ENCODE data around the gene ITCH. TPM values are rescaled to one million over a fixed set of nuclear protein-coding genes. Genes with fewer than 3 reads are reported as not detected.
A peak's percentile ranks its signal among the peaks of the same experiment; 100 is the strongest.
"Not testable (repeated sequence)": the region's sequence is repeated elsewhere in the genome, so short reads cannot be mapped to it uniquely, and the experiment has no call there.

ITCH gene
- total and polyA plus RNA-seq, 4 donors, result 9.3 to 68.1 (median 30.4) TPM

- Histone ChIP-seq H3K4me3 (no peak overlapping the region), H3K27me3 (ENCODE audit: control insufficient read depth in 3 of 3, insufficient read depth in 3 of 3, low read length in 2 of 3) (no peaks in the 10 kb centered on the region), H3K9ac (ENCODE audit: insufficient read depth in 1 of 2, low read length in 2 of 2) (no peak overlapping the region), H3K27ac (ENCODE audit: low read depth in 1 of 2, low read length in 1 of 2) (no peak overlapping the region), H3K4me1 (ENCODE audit: control insufficient read depth in 5 of 5, insufficient read depth in 5 of 5, low read length in 5 of 5) (peaks cover 0 to 2% (median 0%) of the 10 kb centered on the region in 5 donors), H3K36me3 (ENCODE audit: control insufficient read depth in 4 of 4, insufficient read depth in 4 of 4, low read length in 4 of 4) (peaks cover 8 to 25% (median 14%) of the 10 kb centered on the region in 4 donors), H3K9me3 (ENCODE audit: control insufficient read depth in 4 of 4, insufficient read depth in 3 of 4, low read length in 3 of 4) (no peaks in the 10 kb centered on the region)
- TF ChIP-seq, protein P1, sequence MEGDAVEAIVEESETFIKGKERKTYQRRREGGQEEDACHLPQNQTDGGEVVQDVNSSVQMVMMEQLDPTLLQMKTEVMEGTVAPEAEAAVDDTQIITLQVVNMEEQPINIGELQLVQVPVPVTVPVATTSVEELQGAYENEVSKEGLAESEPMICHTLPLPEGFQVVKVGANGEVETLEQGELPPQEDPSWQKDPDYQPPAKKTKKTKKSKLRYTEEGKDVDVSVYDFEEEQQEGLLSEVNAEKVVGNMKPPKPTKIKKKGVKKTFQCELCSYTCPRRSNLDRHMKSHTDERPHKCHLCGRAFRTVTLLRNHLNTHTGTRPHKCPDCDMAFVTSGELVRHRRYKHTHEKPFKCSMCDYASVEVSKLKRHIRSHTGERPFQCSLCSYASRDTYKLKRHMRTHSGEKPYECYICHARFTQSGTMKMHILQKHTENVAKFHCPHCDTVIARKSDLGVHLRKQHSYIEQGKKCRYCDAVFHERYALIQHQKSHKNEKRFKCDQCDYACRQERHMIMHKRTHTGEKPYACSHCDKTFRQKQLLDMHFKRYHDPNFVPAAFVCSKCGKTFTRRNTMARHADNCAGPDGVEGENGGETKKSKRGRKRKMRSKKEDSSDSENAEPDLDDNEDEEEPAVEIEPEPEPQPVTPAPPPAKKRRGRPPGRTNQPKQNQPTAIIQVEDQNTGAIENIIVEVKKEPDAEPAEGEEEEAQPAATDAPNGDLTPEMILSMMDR (IDR thresholded peaks at IDR 0.05; ENCODE audit: control extremely low read depth, extremely low read depth), result no peak
- DNase-seq, result no peak
- WGBS, 2 donors, result 93 to 98% methylated on average over 9 of the region's 9 CpGs
- ATAC-seq (ENCODE audit: insufficient read depth, low FRiP score), result no peak
Measured at GRCh38 chr20:34397096-34397495, 34.0 kb downstream of the ITCH start.

GRCh38 chr20:34400776-34401175 lies 37.7 kb downstream of the ITCH start:
- H3K36me3 ChIP-seq (ENCODE audit: control insufficient read depth in 4 of 4, insufficient read depth in 4 of 4, low read length in 4 of 4), result peaks cover 0 to 11% (median 7%) of the 10 kb centered on the region in 4 donors
- not testable (repeated sequence) for ATAC-seq (ENCODE audit: insufficient read depth, low FRiP score); H3K27me3 ChIP-seq (ENCODE audit: control insufficient read depth in 3 of 3, insufficient read depth in 3 of 3, low read length in 2 of 3); H3K27ac ChIP-seq (ENCODE audit: low read depth in 1 of 2, low read length in 1 of 2); H3K4me3 ChIP-seq; DNase-seq; H3K4me1 ChIP-seq (ENCODE audit: control insufficient read depth in 5 of 5, insufficient read depth in 5 of 5, low read length in 5 of 5); H3K9ac ChIP-seq (ENCODE audit: insufficient read depth in 1 of 2, low read length in 2 of 2); H3K9me3 ChIP-seq (ENCODE audit: control insufficient read depth in 4 of 4, insufficient read depth in 3 of 4, low read length in 3 of 4)
- 92 to 97% methylated on average over 6 of the region's 6 CpGs for WGBS, 2 donors

GRCh38 chr20:34401741-34402455 lies 38.8 kb downstream of the ITCH start:
- H3K27me3 ChIP-seq (ENCODE audit: control insufficient read depth in 3 of 3, insufficient read depth in 3 of 3, low read length in 2 of 3), result no peaks in the 10 kb centered on the region
- DNase-seq (no peak), ATAC-seq (ENCODE audit: insufficient read depth, low FRiP score) (no peak)
- H3K9ac ChIP-seq (ENCODE audit: insufficient read depth in 1 of 2, low read length in 2 of 2), result no peak overlapping the region
- peaks cover 0 to 11% (median 6%) of the 10 kb centered on the region in 4 donors for H3K36me3 ChIP-seq (ENCODE audit: control insufficient read depth in 4 of 4, insufficient read depth in 4 of 4, low read length in 4 of 4)
- 84 to 93% methylated on average over 8 of the region's 8 CpGs for WGBS, 2 donors
- TF ChIP-seq, protein P1 (IDR thresholded peaks at IDR 0.05; ENCODE audit: control extremely low read depth, extremely low read depth), result no peak
- H3K4me1 ChIP-seq (ENCODE audit: control insufficient read depth in 5 of 5, insufficient read depth in 5 of 5, low read length in 5 of 5), result peaks cover 0 to 6% (median 0%) of the 10 kb centered on the region in 5 donors
- no peaks in the 10 kb centered on the region for H3K9me3 ChIP-seq (ENCODE audit: control insufficient read depth in 4 of 4, insufficient read depth in 3 of 4, low read length in 3 of 4)
- no peak overlapping the region for H3K4me3 ChIP-seq
- peak overlapping the region in 1 of 2 donors; percentile 20 for H3K27ac ChIP-seq (ENCODE audit: low read depth in 1 of 2, low read length in 1 of 2)

DNA sequence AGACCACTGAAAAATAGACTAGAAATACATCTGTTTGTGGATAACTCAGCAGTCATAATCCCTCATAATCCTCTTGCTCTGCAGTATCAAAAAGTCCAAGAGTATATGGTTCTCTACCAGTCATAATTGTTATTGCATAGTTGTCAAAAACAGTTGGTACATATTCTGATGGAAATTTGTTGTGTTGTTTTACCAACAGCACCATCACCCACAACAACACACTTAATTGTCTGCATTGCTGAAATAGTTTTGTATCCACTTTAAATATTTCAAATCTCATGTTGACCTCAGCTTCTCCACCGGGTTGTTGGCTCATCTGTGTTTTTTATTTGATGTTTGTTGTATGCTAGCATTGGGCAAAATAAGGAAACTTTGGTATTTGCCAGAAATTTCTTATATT lies 39.4 kb downstream of the ITCH start:
- H3K9me3 ChIP-seq (ENCODE audit: control insufficient read depth in 4 of 4, insufficient read depth in 3 of 4, low read length in 3 of 4), result no peaks in the 10 kb centered on the region
- TF ChIP-seq, protein P1 (IDR thresholded peaks at IDR 0.05; ENCODE audit: control extremely low read depth, extremely low read depth), result no peak
- 50 to 70% methylated on average over 1 of the region's 1 CpG for WGBS, 2 donors
- H3K4me3 ChIP-seq, result no peak overlapping the region
- ATAC-seq (ENCODE audit: insufficient read depth, low FRiP score) (no peak), DNase-seq (no peak)
- no peak overlapping the region for H3K27ac ChIP-seq (ENCODE audit: low read depth in 1 of 2, low read length in 1 of 2)
- H3K27me3 ChIP-seq (ENCODE audit: control insufficient read depth in 3 of 3, insufficient read depth in 3 of 3, low read length in 2 of 3), result no peaks in the 10 kb centered on the region
- peaks cover 0 to 6% (median 0%) of the 10 kb centered on the region in 5 donors for H3K4me1 ChIP-seq (ENCODE audit: control insufficient read depth in 5 of 5, insufficient read depth in 5 of 5, low read length in 5 of 5)
- H3K36me3 ChIP-seq (ENCODE audit: control insufficient read depth in 4 of 4, insufficient read depth in 4 of 4, low read length in 4 of 4), result peaks cover 0 to 8% (median 6%) of the 10 kb centered on the region in 4 donors
- no peak overlapping the region for H3K9ac ChIP-seq (ENCODE audit: insufficient read depth in 1 of 2, low read length in 2 of 2)
